Mucosa of stomach (tissue), 1 donor: ENCODE measurements around the gene UNC13B.

Source experiments
- H3K27me3 ChIP-seq: one replicate; pipeline ENCODE4 v1.7.0; 2013; ENCODE audit warnings: mild to moderate bottlenecking, low read length; ENCODE audit not compliant: control insufficient read depth, insufficient read depth
- H3K36me3 ChIP-seq: one replicate; pipeline ENCODE4 v1.7.0; 2013; ENCODE audit warnings: low read length; ENCODE audit not compliant: control insufficient read depth, insufficient read depth
- H3K4me1 ChIP-seq: one replicate; pipeline ENCODE4 v1.7.0; 2013; ENCODE audit warnings: mild to moderate bottlenecking, low read length; ENCODE audit not compliant: control insufficient read depth, insufficient read depth
- H3K4me3 ChIP-seq: one replicate; pipeline ENCODE4 v1.7.0; 2013; ENCODE audit warnings: low read length
- H3K9ac ChIP-seq: one replicate; pipeline ENCODE4 v1.7.0; 2013; ENCODE audit warnings: mild to moderate bottlenecking, low read length, moderate library complexity
- H3K9me3 ChIP-seq: one replicate; pipeline ENCODE4 v1.7.0; 2013; ENCODE audit warnings: mild to moderate bottlenecking, low read length, moderate library complexity; ENCODE audit not compliant: control insufficient read depth
- donor health status: Pancreatic carcinoma.

UNC13B gene

DNA sequence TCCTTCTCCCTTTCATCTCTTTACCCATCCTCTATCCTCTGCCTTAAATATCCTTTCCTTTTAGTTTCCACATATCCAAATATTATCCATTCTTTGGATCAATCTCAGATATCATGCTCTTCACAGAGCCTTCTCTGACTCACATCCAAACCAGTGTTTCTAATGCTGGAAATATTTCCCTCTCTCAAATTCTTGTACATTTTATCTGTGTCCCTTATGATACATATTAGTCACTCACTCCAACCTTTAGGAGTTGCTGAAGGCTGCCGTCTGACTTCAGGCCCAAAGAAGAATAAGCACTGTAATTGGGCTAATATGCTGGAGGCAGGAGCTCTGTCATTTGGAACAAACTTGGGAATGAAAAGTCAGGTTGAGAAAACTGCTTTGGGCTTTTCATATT lies 171.7 kb downstream of the UNC13B start:
- no peaks in the 10 kb centered on the region for H3K9me3 ChIP-seq
- no peaks in the 10 kb centered on the region for H3K27me3 ChIP-seq
- no peak overlapping the region for H3K9ac ChIP-seq
- no peaks in the 10 kb centered on the region for H3K36me3 ChIP-seq
- no peak overlapping the region for H3K4me3 ChIP-seq
- H3K4me1 ChIP-seq: peaks cover 4% of the 10 kb centered on the region

DNA sequence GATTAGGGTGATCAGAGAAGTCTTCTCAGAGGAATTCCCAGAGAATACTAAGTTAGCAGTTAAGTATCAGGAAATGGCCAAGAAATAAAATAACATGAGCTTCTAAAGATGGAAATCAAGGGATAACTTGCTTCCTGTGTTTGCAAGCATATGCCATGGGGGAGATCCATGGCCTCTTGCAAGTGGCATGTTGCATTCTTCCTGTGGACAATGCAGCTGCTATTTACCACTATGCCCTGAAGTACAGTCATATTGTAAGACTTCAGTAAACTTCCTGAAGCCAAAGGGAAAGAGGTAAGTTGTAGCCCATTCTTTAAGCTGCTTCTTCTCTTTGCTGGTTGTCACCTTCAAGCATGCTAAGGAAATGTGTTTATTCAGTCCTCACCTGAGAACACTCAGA lies 173.4 kb downstream of the UNC13B start:
- Histone ChIP-seq H3K36me3 (no peaks in the 10 kb centered on the region), H3K9me3 (no peaks in the 10 kb centered on the region), H3K4me3 (no peak overlapping the region), H3K9ac (no peak overlapping the region), H3K27me3 (no peaks in the 10 kb centered on the region), H3K4me1 (peaks cover 8% of the 10 kb centered on the region)

GRCh38 chr9:35338086-35338485 lies 176.3 kb downstream of the UNC13B start:
- H3K9ac ChIP-seq: no peak overlapping the region
- H3K9me3 ChIP-seq: no peaks in the 10 kb centered on the region
- H3K4me1 ChIP-seq: peaks cover 20% of the 10 kb centered on the region
- no peak overlapping the region for H3K4me3 ChIP-seq
- H3K36me3 ChIP-seq: no peaks in the 10 kb centered on the region
- no peaks in the 10 kb centered on the region for H3K27me3 ChIP-seq

DNA sequence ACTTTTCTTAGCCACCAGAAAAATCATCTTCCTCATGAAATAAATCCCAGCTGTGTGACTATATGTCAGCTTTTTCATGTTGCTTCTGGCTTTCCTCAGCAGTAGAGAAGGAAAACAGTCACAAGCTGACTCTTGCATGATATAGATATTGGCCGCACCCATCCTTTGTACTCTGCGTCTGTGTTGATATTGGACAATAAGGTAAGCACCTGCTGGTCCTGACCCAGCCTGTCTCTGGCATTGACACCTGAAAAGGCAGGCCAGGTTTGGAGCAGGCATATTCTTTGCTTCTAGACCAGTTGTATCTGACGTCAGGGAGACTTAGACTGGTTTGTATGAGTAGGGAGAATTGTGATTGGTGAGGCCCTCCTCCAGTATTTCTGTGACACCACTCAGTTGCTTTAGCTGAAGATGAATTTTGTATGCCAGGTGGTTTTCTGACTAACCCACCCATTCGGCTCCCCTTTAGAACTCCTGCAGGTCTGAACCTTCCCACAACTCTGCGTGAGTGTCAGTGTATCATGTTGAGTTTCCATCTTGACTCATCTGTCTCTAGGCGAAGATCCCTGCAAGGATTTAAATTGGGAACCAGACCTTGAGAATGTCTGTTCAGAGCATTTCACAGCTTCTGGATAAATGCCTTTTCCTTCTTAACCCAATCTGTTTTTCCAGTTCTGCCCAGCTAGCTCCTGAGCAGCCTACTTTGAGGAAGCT lies 176.9 kb downstream of the UNC13B start:
- H3K4me3 ChIP-seq: no peak overlapping the region
- no peak overlapping the region for H3K9ac ChIP-seq
- H3K9me3 ChIP-seq: no peaks in the 10 kb centered on the region
- peaks cover 20% of the 10 kb centered on the region for H3K4me1 ChIP-seq
- no peaks in the 10 kb centered on the region for H3K36me3 ChIP-seq
- H3K27me3 ChIP-seq: no peaks in the 10 kb centered on the region

DNA sequence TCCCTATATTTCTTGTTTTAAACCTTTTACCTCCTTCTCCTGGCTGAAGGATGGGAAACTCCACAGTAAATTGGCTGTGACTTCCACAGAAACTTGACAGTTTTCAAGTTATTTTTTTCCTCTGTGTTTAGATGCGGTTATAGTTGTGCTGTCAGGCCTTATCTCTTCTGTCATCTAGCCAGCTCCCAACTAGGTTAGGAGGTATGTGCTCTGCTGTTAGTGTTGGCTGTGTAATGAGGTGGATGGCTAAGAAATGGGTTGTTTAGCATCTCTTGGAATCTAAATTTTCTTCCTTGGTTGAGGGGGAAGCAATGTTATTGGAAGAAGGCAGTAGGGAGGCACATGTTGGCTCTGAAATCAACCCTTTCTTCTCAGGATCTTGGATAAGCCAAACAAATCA lies 178.2 kb downstream of the UNC13B start:
- H3K27me3 ChIP-seq: no peaks in the 10 kb centered on the region
- no peak overlapping the region for H3K4me3 ChIP-seq
- H3K36me3 ChIP-seq: no peaks in the 10 kb centered on the region
- no peaks in the 10 kb centered on the region for H3K9me3 ChIP-seq
- no peak overlapping the region for H3K9ac ChIP-seq
- H3K4me1 ChIP-seq: peaks cover 20% of the 10 kb centered on the region

GRCh38 chr9:35341021-35341420 lies 179.2 kb downstream of the UNC13B start:
- no peaks in the 10 kb centered on the region for H3K9me3 ChIP-seq
- H3K4me3 ChIP-seq: no peak overlapping the region
- no peaks in the 10 kb centered on the region for H3K27me3 ChIP-seq
- H3K9ac ChIP-seq: no peak overlapping the region
- H3K36me3 ChIP-seq: no peaks in the 10 kb centered on the region
- peaks cover 20% of the 10 kb centered on the region for H3K4me1 ChIP-seq

- no peaks in the 10 kb centered on the region for H3K27me3 ChIP-seq
- H3K36me3 ChIP-seq: no peaks in the 10 kb centered on the region
- H3K4me3 ChIP-seq: no peak overlapping the region
- H3K9me3 ChIP-seq: no peaks in the 10 kb centered on the region
- peaks cover 20% of the 10 kb centered on the region for H3K4me1 ChIP-seq
- H3K9ac ChIP-seq: no peak overlapping the region
Observed at GRCh38 chr9:35341585-35341984, 179.8 kb downstream of the UNC13B start.

DNA sequence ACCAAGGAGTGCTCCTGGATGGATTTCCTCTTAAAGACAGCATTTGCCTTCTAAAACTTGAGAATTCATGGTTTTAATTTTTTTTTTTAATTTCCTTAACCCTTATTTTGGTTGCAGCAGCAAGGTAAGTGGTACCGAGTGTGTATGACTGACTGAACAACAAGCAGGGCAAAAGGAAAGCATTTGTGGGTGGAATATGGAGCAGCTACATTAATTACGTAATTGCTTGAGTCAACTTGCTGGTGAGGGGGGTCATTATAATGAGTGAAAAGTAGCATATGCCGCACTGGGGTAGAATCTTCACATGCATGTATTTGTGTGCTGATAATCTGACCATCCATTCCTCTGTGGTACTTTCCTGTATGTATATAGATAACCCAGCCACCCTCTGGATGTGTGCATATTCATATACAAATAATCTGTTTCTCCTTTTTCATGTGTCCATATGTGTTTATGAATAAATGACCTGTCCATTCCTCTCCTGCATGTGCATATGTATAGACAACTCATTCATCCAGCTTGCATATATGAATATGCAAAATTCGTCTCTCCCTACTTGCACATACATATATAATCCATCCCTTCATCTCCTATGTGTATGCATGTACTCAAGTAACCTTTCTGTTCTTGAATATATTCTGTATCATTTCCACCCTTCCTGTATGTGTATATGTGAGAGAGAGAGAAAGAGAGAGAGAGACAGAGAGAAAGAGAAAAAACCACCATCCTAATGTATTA lies 180.6 kb downstream of the UNC13B start:
- Histone ChIP-seq H3K4me1 (peaks cover 22% of the 10 kb centered on the region), H3K36me3 (no peaks in the 10 kb centered on the region), H3K9me3 (no peaks in the 10 kb centered on the region), H3K4me3 (no peak overlapping the region), H3K9ac (no peak overlapping the region), H3K27me3 (no peaks in the 10 kb centered on the region)

DNA sequence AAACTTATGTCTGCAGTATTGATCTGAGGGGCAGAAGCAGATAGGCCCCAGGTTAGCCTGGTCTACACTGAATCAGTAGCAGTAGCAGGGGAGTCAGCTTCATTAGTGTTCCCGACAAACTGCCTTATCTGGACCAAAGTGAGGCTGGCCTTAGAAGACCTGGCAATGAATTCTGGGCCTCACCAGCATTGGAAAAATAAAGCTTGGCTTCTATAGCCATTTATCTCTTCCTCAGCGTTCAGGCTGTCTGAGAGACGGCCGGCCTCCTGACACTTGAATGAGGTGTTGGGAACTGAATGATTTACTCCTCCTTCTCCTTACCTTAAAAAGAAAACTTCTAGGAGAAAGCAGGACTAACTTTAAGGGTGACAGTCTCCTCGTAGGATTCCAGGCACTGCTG lies 186.3 kb downstream of the UNC13B start:
- H3K36me3 ChIP-seq: no peaks in the 10 kb centered on the region
- H3K9me3 ChIP-seq: no peaks in the 10 kb centered on the region
- peaks cover 14% of the 10 kb centered on the region for H3K4me1 ChIP-seq
- H3K9ac ChIP-seq: no peak overlapping the region
- no peaks in the 10 kb centered on the region for H3K27me3 ChIP-seq
- no peak overlapping the region for H3K4me3 ChIP-seq

GRCh38 chr9:35349287-35349990 lies 187.6 kb downstream of the UNC13B start:
- Histone ChIP-seq H3K4me3 (no peak overlapping the region), H3K27me3 (no peaks in the 10 kb centered on the region), H3K36me3 (no peaks in the 10 kb centered on the region), H3K4me1 (peaks cover 14% of the 10 kb centered on the region), H3K9me3 (no peaks in the 10 kb centered on the region), H3K9ac (no peak overlapping the region)

GRCh38 chr9:35350212-35350611 lies 188.4 kb downstream of the UNC13B start:
- H3K4me3 ChIP-seq: no peak overlapping the region
- H3K4me1 ChIP-seq: peaks cover 14% of the 10 kb centered on the region
- H3K9ac ChIP-seq: no peak overlapping the region
- H3K36me3 ChIP-seq: no peaks in the 10 kb centered on the region
- no peaks in the 10 kb centered on the region for H3K9me3 ChIP-seq
- H3K27me3 ChIP-seq: no peaks in the 10 kb centered on the region

DNA sequence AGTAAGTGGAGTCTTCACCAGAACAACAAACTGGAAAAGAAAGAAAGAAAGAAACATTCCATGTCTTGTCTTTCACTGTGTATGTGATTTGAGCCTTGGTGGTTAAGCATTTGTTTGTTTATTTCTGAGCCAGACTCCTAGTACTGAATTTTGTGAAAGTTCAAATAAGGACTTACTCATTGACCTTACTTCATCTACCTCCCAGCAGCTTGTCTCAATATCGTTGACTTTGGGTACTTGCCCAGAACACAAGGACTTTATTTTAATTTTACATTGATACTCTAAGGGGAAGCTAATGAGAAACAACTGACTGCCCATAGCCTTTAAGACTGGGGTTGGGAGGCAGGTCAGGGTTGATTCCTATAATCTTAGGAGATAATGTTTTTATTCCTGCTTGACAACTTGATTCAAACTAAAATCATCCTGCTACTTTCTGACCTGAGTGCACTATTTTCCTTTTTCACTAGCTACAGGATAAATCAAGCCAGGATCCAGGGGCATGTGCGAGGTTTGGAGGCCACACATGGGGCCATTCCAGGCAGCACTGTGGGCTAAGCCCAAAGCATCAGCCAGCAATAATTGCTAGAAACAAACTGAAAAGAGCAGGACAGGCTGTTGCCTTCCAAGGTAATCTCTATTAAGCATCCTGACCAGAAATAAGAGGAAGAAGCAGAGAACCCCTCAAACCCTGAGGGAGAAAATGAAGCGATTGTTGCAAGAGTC lies 189.2 kb downstream of the UNC13B start:
- no peaks in the 10 kb centered on the region for H3K36me3 ChIP-seq
- peaks cover 14% of the 10 kb centered on the region for H3K4me1 ChIP-seq
- H3K9ac ChIP-seq: no peak overlapping the region
- no peaks in the 10 kb centered on the region for H3K9me3 ChIP-seq
- H3K27me3 ChIP-seq: no peaks in the 10 kb centered on the region
- no peak overlapping the region for H3K4me3 ChIP-seq
